Measurements from ENCODE around the gene PRCD.

PRCD gene

DNA sequence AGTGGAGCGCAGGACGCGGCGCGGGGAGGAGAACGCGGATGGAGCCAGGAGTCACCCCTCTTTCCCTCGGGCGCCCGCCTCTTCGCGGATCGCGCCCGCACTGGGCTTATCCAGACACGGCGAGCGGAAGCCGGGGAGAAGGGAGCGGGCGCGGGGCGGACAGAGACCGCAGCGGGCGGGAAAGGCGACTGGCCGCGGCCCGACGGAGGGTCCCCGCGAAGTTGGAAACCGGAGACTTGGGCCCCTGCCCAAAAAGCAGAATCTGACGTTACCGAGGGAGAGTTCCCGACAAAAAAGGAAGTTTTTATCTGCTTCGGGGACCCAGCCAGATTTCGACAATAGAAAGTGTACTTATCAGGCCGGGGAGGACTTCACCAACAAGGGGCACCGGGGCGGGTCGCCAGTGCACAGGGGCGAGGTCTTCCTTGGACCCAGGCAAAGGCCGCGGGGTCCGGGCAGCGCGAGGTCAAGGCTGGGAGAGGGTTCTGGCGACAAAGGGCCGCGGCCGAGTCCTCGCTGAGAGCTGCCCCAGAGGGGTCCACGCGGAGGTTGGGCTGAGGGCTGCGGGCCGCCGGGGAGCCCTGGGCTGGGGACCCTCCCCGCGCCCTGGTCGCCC lies 45.3 kb downstream of the PRCD start:
- POLR2A ChIA-PET: no interaction called here
- TF ChIP-seq, protein P1, sequence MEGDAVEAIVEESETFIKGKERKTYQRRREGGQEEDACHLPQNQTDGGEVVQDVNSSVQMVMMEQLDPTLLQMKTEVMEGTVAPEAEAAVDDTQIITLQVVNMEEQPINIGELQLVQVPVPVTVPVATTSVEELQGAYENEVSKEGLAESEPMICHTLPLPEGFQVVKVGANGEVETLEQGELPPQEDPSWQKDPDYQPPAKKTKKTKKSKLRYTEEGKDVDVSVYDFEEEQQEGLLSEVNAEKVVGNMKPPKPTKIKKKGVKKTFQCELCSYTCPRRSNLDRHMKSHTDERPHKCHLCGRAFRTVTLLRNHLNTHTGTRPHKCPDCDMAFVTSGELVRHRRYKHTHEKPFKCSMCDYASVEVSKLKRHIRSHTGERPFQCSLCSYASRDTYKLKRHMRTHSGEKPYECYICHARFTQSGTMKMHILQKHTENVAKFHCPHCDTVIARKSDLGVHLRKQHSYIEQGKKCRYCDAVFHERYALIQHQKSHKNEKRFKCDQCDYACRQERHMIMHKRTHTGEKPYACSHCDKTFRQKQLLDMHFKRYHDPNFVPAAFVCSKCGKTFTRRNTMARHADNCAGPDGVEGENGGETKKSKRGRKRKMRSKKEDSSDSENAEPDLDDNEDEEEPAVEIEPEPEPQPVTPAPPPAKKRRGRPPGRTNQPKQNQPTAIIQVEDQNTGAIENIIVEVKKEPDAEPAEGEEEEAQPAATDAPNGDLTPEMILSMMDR (IDR thresholded peaks at IDR 0.05; ENCODE audit: control extremely low read depth, extremely low read depth, low read depth, missing control alignments): no peak
- CTCF ChIA-PET: interaction anchor here (1.0 to 1.6 kb wide), 2 partner anchors 14 to 62 kb away, joined by 3 to 6 read pairs; no protein-coding TSS in a partner anchor
- peak; percentile 28 for DNase-seq (ENCODE audit: extremely low spot score)

DNA sequence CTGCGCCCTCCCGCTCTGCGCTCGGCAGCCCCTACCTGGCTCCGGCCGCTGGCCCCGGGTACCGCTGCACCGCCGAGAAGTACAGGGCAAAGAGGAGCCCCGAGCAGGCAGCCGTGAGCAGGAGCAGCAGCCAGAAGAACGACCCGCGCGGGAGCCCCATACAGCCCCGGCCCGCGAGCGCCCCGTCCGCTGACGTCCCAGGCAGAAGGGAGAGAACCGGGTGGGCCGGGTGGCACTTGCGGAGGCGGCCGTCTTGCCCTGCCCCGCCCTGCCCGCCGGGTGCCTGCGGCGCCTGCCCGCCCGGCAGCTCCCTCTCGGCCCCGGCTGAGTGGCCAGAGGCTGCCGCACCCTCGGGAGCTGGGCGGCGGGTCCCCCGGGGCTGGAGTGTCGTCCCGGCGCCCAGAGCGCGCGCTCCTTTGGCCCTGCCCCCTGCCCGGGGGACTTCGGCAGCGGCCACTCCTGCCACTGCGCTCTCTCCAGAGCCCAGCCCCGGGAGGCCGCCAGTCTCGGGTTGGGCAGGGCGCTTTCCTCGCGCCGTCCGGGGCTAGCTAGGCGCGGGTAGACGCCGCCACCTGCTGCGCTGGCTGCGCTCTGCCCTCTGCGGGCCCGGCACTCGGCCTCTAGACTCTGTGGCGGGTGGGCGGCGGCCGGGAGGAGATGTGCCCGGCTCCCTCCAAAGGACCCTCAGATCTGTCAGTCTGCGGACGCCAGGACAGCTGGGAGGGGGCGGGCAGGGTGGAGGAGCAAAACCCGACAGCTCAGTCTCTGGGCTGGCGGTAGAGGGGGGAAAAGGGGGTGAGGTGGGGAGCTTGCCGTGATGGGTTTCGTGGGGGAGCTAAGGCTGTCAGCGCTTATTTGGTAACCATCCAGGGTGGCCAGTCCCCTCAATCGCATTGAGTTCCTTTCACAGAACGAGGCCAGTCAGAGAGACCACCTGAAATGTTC lies 46.1 kb downstream of the PRCD start, which contains the start of gene ST6GALNAC2:
Gene ST6GALNAC2, minus strand, starts transcription at position 212 of the 945 bp plus-strand sequence. Its CDS starts 52 bp downstream, at position 160.
- TF ChIP-seq, protein P1 (IDR thresholded peaks at IDR 0.05; ENCODE audit: control extremely low read depth, extremely low read depth, low read depth, missing control alignments): peak; percentile 34
- ChIA-PET POLR2A (no interaction called here), CTCF (interaction anchor here (0.8 to 1.6 kb wide), 4 partner anchors 38 to 127 kb away, joined by 3 to 6 read pairs (median 5); no protein-coding TSS in a partner anchor)
- DNase-seq (ENCODE audit: extremely low spot score): peak; percentile 34

DNA sequence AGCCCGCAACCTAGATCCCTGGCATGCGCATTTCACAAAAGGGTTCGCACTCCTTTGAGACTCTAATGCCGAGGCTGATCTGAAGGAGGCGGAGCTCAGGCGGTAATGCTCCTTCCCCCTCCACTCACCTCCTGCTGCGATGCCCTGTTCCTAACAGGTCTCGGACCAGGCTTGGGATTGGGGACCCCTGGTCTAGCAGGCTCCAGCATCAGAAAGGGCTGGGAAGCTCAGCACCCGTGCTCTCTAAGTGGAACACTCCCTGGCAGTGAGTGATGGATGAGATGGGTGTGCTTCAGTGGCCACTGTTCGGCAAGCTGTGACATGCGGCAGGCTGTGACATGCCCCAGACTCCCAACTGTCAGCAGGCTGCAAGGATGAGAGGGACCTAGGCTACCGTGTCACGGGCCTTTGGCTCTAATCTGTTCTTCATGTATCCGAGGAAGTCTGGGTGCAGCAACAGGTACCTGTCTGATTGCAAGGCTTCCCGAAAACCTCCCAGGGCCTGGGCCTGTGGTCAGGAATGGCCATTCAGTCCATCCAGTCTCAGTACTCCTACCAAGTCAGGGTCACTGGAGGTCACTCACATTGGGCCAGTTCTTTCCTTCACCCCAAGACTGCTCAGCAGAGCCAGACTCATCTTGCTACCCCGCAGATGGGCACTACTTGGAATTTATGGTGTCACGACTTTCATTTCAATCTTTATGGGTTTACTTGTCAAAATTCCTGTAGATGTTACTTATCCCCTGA lies 47.1 kb downstream of the PRCD start:
- CTCF ChIA-PET: interaction anchor here (1.1 to 1.6 kb wide), 2 partner anchors 37 to 40 kb away, joined by 5 read pairs; no protein-coding TSS in a partner anchor
- POLR2A ChIA-PET: no interaction called here
- peak; percentile 17 for DNase-seq (ENCODE audit: extremely low spot score)
- TF ChIP-seq, protein P1 (IDR thresholded peaks at IDR 0.05; ENCODE audit: control extremely low read depth, extremely low read depth, low read depth, missing control alignments): no peak

DNA sequence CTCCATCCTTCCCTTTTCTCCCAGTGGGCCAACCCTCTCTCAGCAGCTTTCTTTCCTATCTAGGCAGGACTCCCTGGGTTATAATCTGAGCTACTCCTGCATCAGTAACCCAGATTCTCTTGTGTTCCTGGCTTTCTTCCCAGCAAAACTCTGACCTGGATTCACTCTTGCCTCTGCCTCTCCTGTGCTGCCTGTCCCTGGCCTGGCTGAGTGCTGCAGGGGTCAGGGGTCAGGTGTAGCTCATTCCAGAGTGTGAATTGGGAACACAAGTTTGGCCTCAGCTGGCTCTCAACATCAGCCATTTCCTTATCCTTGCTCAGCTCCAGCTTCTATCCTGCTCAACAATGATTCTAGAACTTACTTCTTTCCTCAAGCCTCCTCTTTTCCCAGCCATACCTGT lies 48.3 kb downstream of the PRCD start:
- no peak for DNase-seq (ENCODE audit: extremely low spot score)
- ChIA-PET POLR2A (interaction anchor here (0.6 to 0.7 kb wide), 3 partner anchors 26 to 177 kb away, joined by 4 to 9 read pairs (median 5); no protein-coding TSS in a partner anchor), CTCF (interaction anchor here (0.8 to 1.8 kb wide), 5 partner anchors 10 to 65 kb away, joined by 3 to 5 read pairs (median 5); no protein-coding TSS in a partner anchor)
- TF ChIP-seq, protein P1 (IDR thresholded peaks at IDR 0.05; ENCODE audit: control extremely low read depth, extremely low read depth, low read depth, missing control alignments): no peak

DNA sequence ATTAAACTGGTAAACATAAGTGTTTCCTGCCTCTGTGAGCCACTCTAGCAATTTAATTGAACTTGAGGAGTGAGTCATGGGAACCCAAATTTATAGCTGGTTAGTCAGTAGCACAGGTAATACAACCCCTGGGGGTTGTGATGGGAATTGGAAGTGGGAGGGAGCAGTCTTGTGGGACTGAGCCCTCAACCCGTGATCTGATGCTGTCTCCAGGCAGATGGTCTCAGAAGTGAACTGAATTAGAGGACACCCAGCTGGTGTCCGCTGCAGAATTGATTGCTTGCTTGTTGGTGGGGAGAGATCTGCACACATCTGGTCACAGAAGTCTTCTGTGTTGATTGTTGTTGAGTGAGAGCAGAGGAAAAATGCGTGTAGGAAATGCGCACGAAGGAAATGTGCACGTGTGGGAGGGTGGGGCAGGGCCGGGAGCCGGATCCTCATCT lies 53.6 kb downstream of the PRCD start:
- POLR2A ChIA-PET: no interaction called here
- CTCF ChIA-PET: interaction anchor here (1.2 to 1.3 kb wide), 2 partner anchors 11 to 47 kb away, joined by 3 to 4 read pairs; no protein-coding TSS in a partner anchor
- DNase-seq (ENCODE audit: extremely low spot score): no peak
- TF ChIP-seq, protein P1 (IDR thresholded peaks at IDR 0.05; ENCODE audit: control extremely low read depth, extremely low read depth, low read depth, missing control alignments): no peak
